Measurements from ENCODE around the gene TMCC1.
A peak's percentile ranks its signal among the peaks of the same experiment; 100 is the strongest.

Gene TMCC1

GRCh38 chr3:129919357-129919756 is 25.8 kb upstream of the TMCC1 start:
- H2BK15ac ChIP-seq (ENCODE audit: low read depth, poor library complexity, severe bottlenecking), result no peak overlapping the region
- no peaks in the 10 kb centered on the region for H3K4me1 ChIP-seq (ENCODE audit: control insufficient read depth, insufficient read depth, low read depth, low read length)
- no peak overlapping the region for H3K4me2 ChIP-seq (ENCODE audit: low read length, poor library complexity, severe bottlenecking)
- DNase-seq, result no peak
- H3K79me1 ChIP-seq (replicated peaks; ENCODE audit: low read length, poor library complexity, severe bottlenecking), result no peaks in the 10 kb centered on the region
- H2BK12ac ChIP-seq (ENCODE audit: low read length in 2 of 2), result no peak overlapping the region
- no peak overlapping the region for H3K27ac ChIP-seq (ENCODE audit: low read length, poor library complexity, severe bottlenecking)
- H4K91ac ChIP-seq (ENCODE audit: low read length), result no peak overlapping the region
- H2BK5ac ChIP-seq (ENCODE audit: low read depth, low read length, poor library complexity, severe bottlenecking), result no peak overlapping the region
- no peak overlapping the region for H4K8ac ChIP-seq (ENCODE audit: low read length)
- H3K27me3 ChIP-seq (ENCODE audit: control insufficient read depth in 1 of 2, insufficient read depth in 1 of 2, low read length in 2 of 2), result no peaks in the 10 kb centered on the region
- no peak overlapping the region for H3K14ac ChIP-seq (ENCODE audit: low read length in 2 of 2)
- no peaks in the 10 kb centered on the region for H3K36me3 ChIP-seq (ENCODE audit: control insufficient read depth in 1 of 2, insufficient read depth in 2 of 2, low read depth in 1 of 2, low read length in 2 of 2)
- no peak overlapping the region for H3K4ac ChIP-seq (ENCODE audit: low read depth in 1 of 2, low read length in 2 of 2)
- H3K18ac ChIP-seq (ENCODE audit: low read depth in 1 of 2, low read length in 2 of 2), result no peak overlapping the region
- no peak overlapping the region for H3K4me3 ChIP-seq (ENCODE audit: insufficient read depth in 1 of 2, low read depth in 1 of 2, low read length in 2 of 2)
- no peak overlapping the region for H2AFZ ChIP-seq (ENCODE audit: low read depth, low read length)
- no peak overlapping the region for H3K23ac ChIP-seq (ENCODE audit: low read length in 2 of 2)
- no peak overlapping the region for H2AK5ac ChIP-seq (ENCODE audit: low read length, severe bottlenecking)
- H3K9me3 ChIP-seq (ENCODE audit: control insufficient read depth, low read length), result peaks cover 65% of the 10 kb centered on the region
- 68% methylated on average over 1 of the region's 3 CpGs for WGBS
- H2BK120ac ChIP-seq (ENCODE audit: low read depth, low read length), result no peak overlapping the region
- no peak overlapping the region for H3K9ac ChIP-seq (ENCODE audit: low read length)

GRCh38 chr3:129918461-129918860 is 24.9 kb upstream of the TMCC1 start:
- Histone ChIP-seq H3K27ac (ENCODE audit: low read length, poor library complexity, severe bottlenecking) (no peak overlapping the region), H3K4ac (ENCODE audit: low read depth in 1 of 2, low read length in 2 of 2) (no peak overlapping the region), H3K14ac (ENCODE audit: low read length in 2 of 2) (no peak overlapping the region), H3K27me3 (ENCODE audit: control insufficient read depth in 1 of 2, insufficient read depth in 1 of 2, low read length in 2 of 2) (no peaks in the 10 kb centered on the region), H3K4me2 (ENCODE audit: low read length, poor library complexity, severe bottlenecking) (no peak overlapping the region), H2AFZ (ENCODE audit: low read depth, low read length) (no peak overlapping the region), H3K18ac (ENCODE audit: low read depth in 1 of 2, low read length in 2 of 2) (no peak overlapping the region), H2BK12ac (ENCODE audit: low read length in 2 of 2) (no peak overlapping the region), H3K9me3 (ENCODE audit: control insufficient read depth, low read length) (peaks cover 62% of the 10 kb centered on the region), H4K8ac (ENCODE audit: low read length) (no peak overlapping the region), H3K79me1 (replicated peaks; ENCODE audit: low read length, poor library complexity, severe bottlenecking) (no peaks in the 10 kb centered on the region), H3K4me1 (ENCODE audit: control insufficient read depth, insufficient read depth, low read depth, low read length) (no peaks in the 10 kb centered on the region), H2BK15ac (ENCODE audit: low read depth, poor library complexity, severe bottlenecking) (no peak overlapping the region), H2AK5ac (ENCODE audit: low read length, severe bottlenecking) (no peak overlapping the region), H2BK120ac (ENCODE audit: low read depth, low read length) (no peak overlapping the region), H4K91ac (ENCODE audit: low read length) (no peak overlapping the region), H2BK5ac (ENCODE audit: low read depth, low read length, poor library complexity, severe bottlenecking) (no peak overlapping the region), H3K4me3 (ENCODE audit: insufficient read depth in 1 of 2, low read depth in 1 of 2, low read length in 2 of 2) (peak overlapping the region in 1 of 2 experiments; percentile 18), H3K36me3 (ENCODE audit: control insufficient read depth in 1 of 2, insufficient read depth in 2 of 2, low read depth in 1 of 2, low read length in 2 of 2) (no peaks in the 10 kb centered on the region), H3K9ac (ENCODE audit: low read length) (no peak overlapping the region), H3K23ac (ENCODE audit: low read length in 2 of 2) (no peak overlapping the region)
- DNase-seq, result no peak
- 95% methylated on average over 8 of the region's 8 CpGs for WGBS

GRCh38 chr3:129917423-129918007 is 24.0 kb upstream of the TMCC1 start:
- Histone ChIP-seq H3K4ac (ENCODE audit: low read depth in 1 of 2, low read length in 2 of 2) (no peak overlapping the region), H2BK15ac (ENCODE audit: low read depth, poor library complexity, severe bottlenecking) (no peak overlapping the region), H2AFZ (ENCODE audit: low read depth, low read length) (no peak overlapping the region), H3K27me3 (ENCODE audit: control insufficient read depth in 1 of 2, insufficient read depth in 1 of 2, low read length in 2 of 2) (no peaks in the 10 kb centered on the region), H2BK5ac (ENCODE audit: low read depth, low read length, poor library complexity, severe bottlenecking) (no peak overlapping the region), H3K9ac (ENCODE audit: low read length) (no peak overlapping the region), H3K4me2 (ENCODE audit: low read length, poor library complexity, severe bottlenecking) (no peak overlapping the region), H3K4me3 (ENCODE audit: insufficient read depth in 1 of 2, low read depth in 1 of 2, low read length in 2 of 2) (no peak overlapping the region), H2AK5ac (ENCODE audit: low read length, severe bottlenecking) (no peak overlapping the region), H3K23ac (ENCODE audit: low read length in 2 of 2) (no peak overlapping the region), H3K4me1 (ENCODE audit: control insufficient read depth, insufficient read depth, low read depth, low read length) (no peaks in the 10 kb centered on the region), H2BK120ac (ENCODE audit: low read depth, low read length) (no peak overlapping the region), H4K91ac (ENCODE audit: low read length) (no peak overlapping the region), H3K79me1 (replicated peaks; ENCODE audit: low read length, poor library complexity, severe bottlenecking) (no peaks in the 10 kb centered on the region), H3K18ac (ENCODE audit: low read depth in 1 of 2, low read length in 2 of 2) (no peak overlapping the region), H3K9me3 (ENCODE audit: control insufficient read depth, low read length) (peaks cover 56% of the 10 kb centered on the region), H3K14ac (ENCODE audit: low read length in 2 of 2) (no peak overlapping the region), H2BK12ac (ENCODE audit: low read length in 2 of 2) (no peak overlapping the region), H4K8ac (ENCODE audit: low read length) (no peak overlapping the region), H3K27ac (ENCODE audit: low read length, poor library complexity, severe bottlenecking) (no peak overlapping the region), H3K36me3 (ENCODE audit: control insufficient read depth in 1 of 2, insufficient read depth in 2 of 2, low read depth in 1 of 2, low read length in 2 of 2) (no peaks in the 10 kb centered on the region)
- 82% methylated on average over 6 of the region's 6 CpGs for WGBS
- DNase-seq, result no peak

GRCh38 chr3:129913618-129914017 is 20.1 kb upstream of the TMCC1 start:
- 77% methylated on average over 3 of the region's 3 CpGs for whole genome bisulfite sequencing

More at GRCh38 chr3:129913618-129914017, 20.1 kb upstream of the TMCC1 start:
- Histone ChIP-seq H3K27ac (ENCODE audit: low read length, poor library complexity, severe bottlenecking) (no peak overlapping the region), H3K4me3 (ENCODE audit: insufficient read depth in 1 of 2, low read depth in 1 of 2, low read length in 2 of 2) (no peak overlapping the region), H4K8ac (ENCODE audit: low read length) (no peak overlapping the region), H3K27me3 (ENCODE audit: control insufficient read depth in 1 of 2, insufficient read depth in 1 of 2, low read length in 2 of 2) (no peaks in the 10 kb centered on the region), H2BK5ac (ENCODE audit: low read depth, low read length, poor library complexity, severe bottlenecking) (no peak overlapping the region), H3K9me3 (ENCODE audit: control insufficient read depth, low read length) (peaks cover 40% of the 10 kb centered on the region), H2AFZ (ENCODE audit: low read depth, low read length) (no peak overlapping the region), H3K18ac (ENCODE audit: low read depth in 1 of 2, low read length in 2 of 2) (no peak overlapping the region), H4K91ac (ENCODE audit: low read length) (no peak overlapping the region), H3K4me2 (ENCODE audit: low read length, poor library complexity, severe bottlenecking) (no peak overlapping the region), H3K23ac (ENCODE audit: low read length in 2 of 2) (no peak overlapping the region), H3K14ac (ENCODE audit: low read length in 2 of 2) (no peak overlapping the region), H2AK5ac (ENCODE audit: low read length, severe bottlenecking) (no peak overlapping the region), H2BK12ac (ENCODE audit: low read length in 2 of 2) (no peak overlapping the region), H3K4me1 (ENCODE audit: control insufficient read depth, insufficient read depth, low read depth, low read length) (no peaks in the 10 kb centered on the region), H3K36me3 (ENCODE audit: control insufficient read depth in 1 of 2, insufficient read depth in 2 of 2, low read depth in 1 of 2, low read length in 2 of 2) (no peaks in the 10 kb centered on the region), H3K9ac (ENCODE audit: low read length) (no peak overlapping the region), H3K79me1 (replicated peaks; ENCODE audit: low read length, poor library complexity, severe bottlenecking) (no peaks in the 10 kb centered on the region), H3K4ac (ENCODE audit: low read depth in 1 of 2, low read length in 2 of 2) (no peak overlapping the region), H2BK15ac (ENCODE audit: low read depth, poor library complexity, severe bottlenecking) (no peak overlapping the region), H2BK120ac (ENCODE audit: low read depth, low read length) (no peak overlapping the region)
- DNase-seq, result no peak
